Heart left ventricle (tissue), 13 donors: Measurements from ENCODE around the gene HTRA1.

Experiments used
- POLR2A ChIP-seq, 2 donors: fragments of 450-650 bp; IDR thresholded peaks; one replicate each; pipeline ENCODE4 v1.6.1; 2017; ENCODE audit warnings: antibody characterized with exemption in 2 of 2, mild to moderate bottlenecking in 2 of 2, moderate library complexity in 2 of 2
- TF ChIP-seq, protein P1 (sequence below), 12 donors: fragments of 200-600 bp; sonication (generic) in 4 of 12; IDR thresholded peaks; one replicate each; pipeline versions ENCODE4 v1.5.0 to v1.8.0; 2018 to 2022; ENCODE audit warnings: antibody characterized with exemption in 12 of 12, mild to moderate bottlenecking in 5 of 12
- donor health status: ischemic (EF 13 %, LVEDD 7.1; RV severe dilation, severe dysfunction).
- donor health status: DM: no; HTN: yes; CAD: no.
- donor health status: DM: no; HTN: no; CAD: no.
- donor health status: ischemic (EF 25% LVEDD 6.9; RV normal size, moderate dysfunction).
- donor health status: ischemic (EF 25% LVEDD 5.7; RV mildly dilated, moderate dysfunction).
- donor health status: ischemic (EF 35%, LVEDD 5.7; RV mildly dilated, moderate dysfunction).
- donor health status: nonischemic (EF 11% LVEDD 7.7; RV severe dilation, severe dysfunction).
- donor health status: DM: yes; HTN: yes; CAD: no.
- donor health status: PGD.
- donor health status: ischemic (EF 29% LVEDD 5.4; RV normal size, mild dysfunction).
- donor health status: nonischemic (EF 23%, LVEDD 6.1; RV moderate dilation, normal function).

GRCh38 chr10:122487174-122487765 lies 25.9 kb downstream of the HTRA1 start:
- TF ChIP-seq POLR2A (IDR thresholded peaks at IDR 0.05) = no peak
- TF ChIP-seq, protein P1, sequence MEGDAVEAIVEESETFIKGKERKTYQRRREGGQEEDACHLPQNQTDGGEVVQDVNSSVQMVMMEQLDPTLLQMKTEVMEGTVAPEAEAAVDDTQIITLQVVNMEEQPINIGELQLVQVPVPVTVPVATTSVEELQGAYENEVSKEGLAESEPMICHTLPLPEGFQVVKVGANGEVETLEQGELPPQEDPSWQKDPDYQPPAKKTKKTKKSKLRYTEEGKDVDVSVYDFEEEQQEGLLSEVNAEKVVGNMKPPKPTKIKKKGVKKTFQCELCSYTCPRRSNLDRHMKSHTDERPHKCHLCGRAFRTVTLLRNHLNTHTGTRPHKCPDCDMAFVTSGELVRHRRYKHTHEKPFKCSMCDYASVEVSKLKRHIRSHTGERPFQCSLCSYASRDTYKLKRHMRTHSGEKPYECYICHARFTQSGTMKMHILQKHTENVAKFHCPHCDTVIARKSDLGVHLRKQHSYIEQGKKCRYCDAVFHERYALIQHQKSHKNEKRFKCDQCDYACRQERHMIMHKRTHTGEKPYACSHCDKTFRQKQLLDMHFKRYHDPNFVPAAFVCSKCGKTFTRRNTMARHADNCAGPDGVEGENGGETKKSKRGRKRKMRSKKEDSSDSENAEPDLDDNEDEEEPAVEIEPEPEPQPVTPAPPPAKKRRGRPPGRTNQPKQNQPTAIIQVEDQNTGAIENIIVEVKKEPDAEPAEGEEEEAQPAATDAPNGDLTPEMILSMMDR (IDR thresholded peaks at IDR 0.05) = no peak
